NCI-H146 treated with DMSO at 0.1 percent for 48 hours (cell line): ENCODE results near the gene SH2B3.

ENCODE experiments used
- DNase-seq: peaks from one replicate; lab custom pipeline; 2025; ENCODE audit not compliant: unreplicated experiment; lab: John Stamatoyannopoulos, UW

The SH2B3 gene

DNA sequence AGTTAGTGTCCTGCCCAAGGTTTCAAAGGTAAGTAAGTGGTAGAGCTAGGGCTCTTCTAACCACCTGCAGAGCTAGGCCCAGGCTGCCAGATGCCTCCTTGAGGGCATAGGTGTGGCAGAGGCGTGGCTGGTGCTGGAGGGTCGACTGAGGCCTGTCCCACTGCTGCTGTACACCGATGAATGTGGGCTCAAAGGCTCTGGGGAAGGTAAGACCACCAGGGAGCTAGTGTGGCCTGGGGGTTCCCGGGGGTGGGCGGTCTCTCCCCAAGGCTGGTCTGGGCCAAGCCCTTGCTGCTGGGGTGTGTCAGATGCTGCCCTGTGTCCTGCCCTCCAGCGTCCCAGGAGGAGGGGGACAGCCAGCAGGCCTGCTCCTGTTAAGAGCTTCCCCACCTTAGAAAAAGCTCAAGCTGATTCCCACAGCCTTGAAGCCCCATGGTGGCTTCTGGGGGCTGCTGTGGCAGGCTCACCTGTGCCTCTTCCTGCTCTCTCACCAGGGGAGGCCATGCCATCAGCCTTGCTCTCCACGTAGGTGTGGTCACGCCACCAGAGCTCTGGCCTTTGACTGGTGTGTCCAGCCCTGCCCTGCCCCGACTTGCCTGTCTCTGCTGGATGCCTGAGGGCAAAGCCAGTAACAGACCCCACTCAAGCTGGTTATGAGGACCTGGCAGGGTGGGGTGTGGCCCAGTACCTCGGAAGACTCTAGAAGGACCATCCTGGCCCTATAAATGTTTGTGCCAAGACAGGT lies 36.8 kb downstream of the SH2B3 start:
- DNase-seq, result no peak

- DNase-seq, result no peak
Measured at GRCh38 chr12:111443086-111443485, 37.4 kb downstream of the SH2B3 start.

DNA sequence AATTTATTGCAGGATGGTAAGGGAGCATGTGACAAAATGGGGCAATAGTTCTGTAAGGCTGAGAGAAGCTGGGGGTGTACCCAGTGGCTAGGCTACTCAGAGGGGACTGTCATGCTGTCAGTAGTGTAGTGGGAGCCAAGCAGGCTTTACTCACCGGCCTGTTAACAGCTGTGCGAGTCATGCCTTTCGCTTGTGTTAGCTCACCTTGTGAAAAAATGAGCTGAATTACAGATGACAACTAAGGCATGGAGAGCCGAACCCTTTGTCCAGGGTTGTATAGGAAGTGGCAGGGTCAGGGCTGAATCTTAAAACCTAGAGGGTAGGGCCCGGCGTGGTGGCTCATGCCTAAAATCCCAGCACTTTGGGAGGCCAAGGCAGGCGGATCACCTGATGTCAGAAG lies 37.9 kb downstream of the SH2B3 start:
- DNase-seq, result no peak

- no peak for DNase-seq
Measured at GRCh38 chr12:111444314-111444924, 38.7 kb downstream of the SH2B3 start.

DNA sequence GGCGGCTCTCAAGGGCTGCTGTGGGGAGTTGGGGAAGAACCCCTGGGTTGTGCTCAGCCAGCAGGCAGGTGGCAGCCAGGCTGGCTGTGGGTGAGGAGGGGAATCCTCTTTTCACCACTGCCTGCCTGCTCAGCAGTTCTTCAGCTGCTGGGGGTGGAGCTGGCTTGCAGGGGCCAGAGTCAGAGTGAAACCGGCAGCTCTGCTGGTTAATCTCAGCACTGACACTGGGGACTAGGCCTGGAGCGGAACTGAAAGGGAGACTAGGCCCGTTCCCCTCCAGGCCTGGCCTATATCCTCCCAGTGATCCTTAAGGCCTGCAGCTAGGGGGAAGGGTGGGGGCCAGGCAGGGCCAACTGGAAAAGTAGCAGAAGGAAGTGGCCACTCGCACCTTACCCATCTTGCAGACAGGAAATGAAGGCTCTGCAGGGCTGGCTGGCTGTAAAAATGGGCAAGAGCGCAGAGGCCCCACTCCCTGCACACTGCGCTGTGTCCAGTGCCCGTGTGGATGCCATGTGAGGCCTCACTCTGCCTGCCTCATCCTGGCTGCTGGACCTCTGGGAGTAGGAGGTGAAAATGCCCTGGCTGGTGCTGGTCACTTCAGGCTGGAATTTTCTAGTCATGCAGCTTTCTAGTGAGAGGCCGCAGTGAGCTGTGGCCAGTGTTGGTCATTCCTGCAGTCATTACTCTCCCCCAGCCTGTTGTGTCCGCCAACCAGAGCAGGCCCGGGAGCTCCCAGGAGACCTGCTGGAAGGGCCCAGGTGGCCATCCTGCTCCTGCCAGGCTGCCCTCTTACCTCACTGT lies 39.4 kb downstream of the SH2B3 start:
- no peak for DNase-seq

- peak; percentile 71 for DNase-seq
Measured at GRCh38 chr12:111445726-111446581, 40.2 kb downstream of the SH2B3 start.

DNA sequence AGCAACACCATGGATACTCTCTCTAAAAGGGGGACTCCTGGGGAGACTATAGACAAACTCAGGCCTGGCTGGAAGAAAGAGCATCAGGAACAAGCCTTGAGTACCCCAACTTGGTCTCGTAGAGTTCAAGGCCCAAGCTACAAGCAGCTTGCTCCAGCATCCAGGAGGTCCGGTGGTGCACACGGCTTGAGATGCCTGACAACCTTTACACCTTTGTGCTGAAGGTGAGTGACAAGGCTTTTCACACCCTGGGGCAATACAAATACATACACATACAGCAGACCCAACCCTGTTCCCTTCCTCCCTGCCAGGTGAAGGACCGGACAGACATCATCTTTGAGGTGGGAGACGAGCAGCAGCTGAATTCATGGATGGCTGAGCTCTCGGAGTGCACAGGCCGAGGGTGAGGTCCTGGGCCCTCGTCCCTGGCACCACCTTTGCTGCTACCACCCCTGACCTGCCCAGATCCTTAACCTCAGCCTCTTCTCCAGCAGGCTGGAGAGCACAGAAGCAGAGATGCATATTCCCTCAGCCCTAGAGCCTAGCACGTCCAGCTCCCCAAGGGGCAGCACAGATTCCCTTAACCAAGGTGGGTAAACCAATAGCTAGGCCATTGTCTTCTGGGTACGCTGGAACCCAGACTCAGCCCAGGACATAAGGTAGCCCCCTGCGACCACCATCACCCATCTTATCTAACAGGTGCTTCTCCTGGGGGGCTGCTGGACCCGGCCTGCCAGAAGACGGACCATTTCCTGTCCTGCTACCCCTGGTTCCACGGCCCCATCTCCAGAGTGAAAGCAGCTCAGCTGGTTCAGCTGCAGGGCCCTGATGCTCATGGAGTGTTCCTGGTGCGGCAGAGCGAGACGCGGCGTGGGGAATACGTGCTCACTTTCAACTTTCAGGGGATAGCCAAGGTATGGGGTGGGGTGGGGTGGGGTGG lies 41.2 kb downstream of the SH2B3 start:
- peak; percentile 9 for DNase-seq

DNA sequence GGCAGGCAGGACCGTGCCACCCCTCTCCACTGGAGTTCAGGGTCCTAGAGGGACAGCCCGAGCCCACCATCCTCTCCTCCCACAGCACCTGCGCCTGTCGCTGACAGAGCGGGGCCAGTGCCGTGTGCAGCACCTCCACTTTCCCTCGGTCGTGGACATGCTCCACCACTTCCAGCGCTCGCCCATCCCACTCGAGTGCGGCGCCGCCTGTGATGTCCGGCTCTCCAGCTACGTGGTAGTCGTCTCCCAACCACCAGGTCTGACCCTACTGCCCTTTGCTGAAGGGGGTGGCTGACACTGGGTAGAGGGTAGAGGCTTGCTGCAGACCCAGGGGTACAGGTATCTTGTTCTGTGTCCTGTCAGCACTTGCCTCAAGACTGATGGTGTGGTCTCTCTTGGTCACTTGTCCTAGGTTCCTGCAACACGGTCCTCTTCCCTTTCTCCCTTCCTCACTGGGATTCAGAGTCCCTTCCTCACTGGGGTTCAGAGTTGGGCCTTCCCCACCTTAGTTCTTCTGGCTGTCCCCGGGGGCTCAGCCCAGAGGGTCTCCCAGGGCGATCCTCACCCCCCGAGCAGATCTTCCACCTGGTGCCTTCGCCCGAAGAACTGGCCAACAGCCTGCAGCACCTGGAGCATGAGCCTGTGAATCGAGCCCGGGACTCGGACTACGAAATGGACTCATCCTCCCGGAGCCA lies 42.0 kb downstream of the SH2B3 start:
- no peak for DNase-seq

DNA sequence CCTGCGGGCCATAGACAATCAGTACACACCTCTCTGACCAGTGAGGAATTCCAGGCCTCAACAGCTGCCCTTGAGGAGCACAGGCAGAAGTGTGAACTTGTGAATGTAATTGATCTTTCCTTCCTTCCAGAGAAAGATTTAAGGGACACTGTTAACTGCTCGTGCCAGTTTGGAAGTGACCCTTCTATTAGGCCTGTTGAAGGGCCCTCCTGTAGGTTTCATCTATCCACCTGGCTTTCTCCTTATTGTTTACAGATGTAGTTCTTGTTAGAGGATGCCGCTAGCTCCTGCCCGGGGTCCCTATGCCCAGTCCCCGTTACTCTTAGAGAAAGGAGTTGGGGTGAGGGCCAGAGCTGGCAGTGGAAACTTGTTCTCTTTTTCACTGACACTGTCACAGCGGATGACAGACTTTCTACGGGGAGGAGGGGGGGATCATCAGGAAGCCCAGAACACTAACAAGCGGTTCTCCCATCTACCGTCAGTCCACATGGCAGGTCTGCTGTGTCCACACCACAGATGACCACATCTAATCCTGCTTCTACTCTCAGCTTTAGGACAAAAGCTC lies 42.6 kb downstream of the SH2B3 start:
- no peak for DNase-seq

GRCh38 chr12:111448846-111449790 lies 43.4 kb downstream of the SH2B3 start:
- DNase-seq, result no peak

DNA sequence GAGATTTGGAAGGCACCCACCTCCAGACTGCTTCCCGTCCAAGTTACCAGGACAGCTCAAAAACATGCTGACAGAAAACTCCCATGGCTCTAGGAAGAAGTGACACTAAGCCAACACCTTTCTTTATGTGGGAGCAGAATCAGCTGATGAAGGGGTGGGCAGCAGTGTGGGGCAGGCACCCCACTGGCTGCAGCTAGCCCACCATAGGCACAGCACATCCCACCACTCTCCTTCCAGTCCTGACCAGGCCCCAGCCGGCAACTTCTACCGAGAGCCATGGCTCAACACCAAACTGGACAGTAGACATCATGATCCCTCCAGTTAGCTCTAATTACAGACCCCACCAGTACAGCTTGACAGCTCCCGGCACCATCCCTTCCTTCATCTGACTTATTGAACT lies 45.0 kb downstream of the SH2B3 start:
- no peak for DNase-seq

DNA sequence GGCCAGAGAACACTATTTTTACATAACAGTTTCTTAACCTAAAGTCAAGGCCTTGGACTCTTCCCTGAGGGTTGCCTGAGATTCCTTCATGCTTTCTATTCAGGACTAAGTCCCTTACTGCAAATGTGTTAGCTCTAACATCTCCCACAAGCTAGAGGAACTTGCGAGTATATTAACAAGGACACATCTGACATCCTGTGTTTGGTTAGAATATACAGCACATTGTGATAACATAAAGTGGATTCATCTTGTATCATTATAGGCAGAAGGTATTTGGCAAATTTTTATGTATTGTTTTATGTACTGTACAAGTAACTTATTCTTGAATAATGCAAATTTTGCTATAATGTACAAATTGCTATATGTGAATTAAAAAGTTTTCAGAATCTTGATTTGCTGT lies 45.5 kb downstream of the SH2B3 start:
- no peak for DNase-seq

DNA sequence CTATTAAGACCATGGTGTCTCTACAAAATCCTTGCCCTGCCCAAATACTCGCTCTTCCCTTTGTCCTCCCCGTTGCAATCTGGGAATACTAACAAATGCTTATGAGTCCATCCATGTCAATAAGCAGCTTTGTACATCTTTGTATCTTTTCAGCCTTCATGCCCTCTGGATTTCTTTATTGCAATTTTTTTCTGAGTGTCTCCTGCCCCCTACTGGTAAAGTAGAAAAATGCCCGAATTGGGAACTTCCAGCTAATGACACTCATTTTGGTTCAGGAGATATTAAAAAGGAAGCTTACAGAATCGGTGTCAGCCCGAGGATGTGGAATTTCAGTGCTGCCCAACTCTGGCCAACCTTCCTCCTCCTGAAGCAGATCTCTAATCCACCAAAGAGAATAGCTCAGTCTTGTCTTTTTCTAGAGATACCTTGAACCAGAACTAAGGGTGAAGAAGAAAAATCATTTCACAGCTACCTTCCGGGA lies 46.0 kb downstream of the SH2B3 start:
- peak; percentile 41 for DNase-seq

GRCh38 chr12:111453071-111453989 lies 47.6 kb downstream of the SH2B3 start:
- DNase-seq, result no peak

GRCh38 chr12:111454311-111454710 lies 48.6 kb downstream of the SH2B3 start:
- DNase-seq, result no peak

- no peak for DNase-seq
Measured at GRCh38 chr12:111454716-111455447, 49.2 kb downstream of the SH2B3 start.
